ENCODE results near the gene CHST13.

GRCh38 chr3:126582311-126582710, 58.4 kb downstream of the CHST13 start:
- TF ChIP-seq CTCF (IDR thresholded peaks at IDR 0.05) (no peak), POLR2A (IDR thresholded peaks at IDR 0.05) (no peak)

All from lower leg skin (tissue), 3 donors.